OCI-LY1 (cell line): ENCODE results near the gene CD8A.

Experiments
- CTCF ChIP-seq: fragments of 200-600 bp; sonication (generic), shearing (Covaris generic); IDR thresholded peaks from 2 replicates; pipeline ENCODE4 v1.5.1; 2017; ENCODE audit warnings: mild to moderate bottlenecking, antibody characterized with exemption, low read length, moderate library complexity, mixed read lengths
- EZH2 ChIP-seq: fragments of 200-600 bp; sonication (generic), shearing (Covaris generic); IDR thresholded peaks from 2 replicates; pipeline ENCODE4 v1.8.0; 2017; ENCODE audit warnings: borderline replicate concordance, mixed run types, mild to moderate bottlenecking, antibody characterized with exemption, low read length, moderate library complexity, mixed read lengths

- TF ChIP-seq CTCF (no peak), EZH2 (no peak)
Observed at GRCh38 chr2:86831537-86831936, 40.8 kb upstream of the CD8A start.
